ENCODE results near the gene TTC23L. TPM values are rescaled to one million over a fixed set of nuclear protein-coding genes. Genes with fewer than 3 reads are reported as not detected.

The TTC23L gene
- total and polyA plus RNA-seq, 2 of the 8 experiments (the other 6 are each of a cell fraction or from before 2014, with no cell fraction given): 1.1 to 2.4 TPM

GRCh38 chr5:34932947-34933346 lies 94.0 kb downstream of the TTC23L start (continued):
- no peak for TF ChIP-seq SIN3A (conservative IDR thresholded peaks at IDR 0.05 in 1 of 2, IDR thresholded peaks at IDR 0.05 in 1 of 2; ENCODE audit: low read depth in 1 of 2, low read length in 2 of 2)
- TF ChIP-seq JUN (IDR thresholded peaks at IDR 0.05; ENCODE audit: low read depth, low read length): no peak
- no peak for TF ChIP-seq TAF1 (IDR thresholded peaks at IDR 0.05; ENCODE audit: low read depth, low read length)

All from H1 (cell line).